Mucosa of gallbladder (tissue), 1 donor: ENCODE measurements around the gene EXOC4. TPM values are rescaled to one million over a fixed set of nuclear protein-coding genes. Genes with fewer than 3 reads are reported as not detected.

Experiments used
- DNase-seq: peaks from one replicate; pipeline ENCODE4 v3.0.0-alpha.2; 2020; ENCODE audit warnings: low spot score
- total RNA-seq: library from RNA; stranded (reverse); gene quantifications from one replicate; pipeline ENCODE4 v1.2.1, GENCODE V29; 2021
- donor health status: DM: no; HTN: no; CAD: no.

Gene EXOC4
- total RNA-seq, 1 donor from 2014 or later, result 71.3 TPM

GRCh38 chr7:133704453-133704852 lies 451.6 kb downstream of the EXOC4 start:
- no peak for DNase-seq

- DNase-seq, result no peak
These were observed 452.7 kb downstream of the EXOC4 start for GRCh38 chr7:133705596-133705995.

- DNase-seq, result no peak
These were observed 453.1 kb downstream of the EXOC4 start for GRCh38 chr7:133706016-133706415.

- no peak for DNase-seq
These were observed 456.4 kb downstream of the EXOC4 start for GRCh38 chr7:133709036-133709880.

GRCh38 chr7:133712544-133712943 lies 459.7 kb downstream of the EXOC4 start:
- DNase-seq, result no peak

- DNase-seq, result no peak
These were observed 461.8 kb downstream of the EXOC4 start for GRCh38 chr7:133714654-133715053.

GRCh38 chr7:133718131-133718530 lies 465.3 kb downstream of the EXOC4 start:
- no peak for DNase-seq

- DNase-seq, result no peak
These were observed 470.2 kb downstream of the EXOC4 start for GRCh38 chr7:133723044-133723443.

- no peak for DNase-seq
These were observed 471.3 kb downstream of the EXOC4 start for GRCh38 chr7:133724148-133724547.

- DNase-seq, result no peak
These were observed 471.8 kb downstream of the EXOC4 start for GRCh38 chr7:133724694-133725093.

GRCh38 chr7:133727476-133728214 lies 474.8 kb downstream of the EXOC4 start:
- no peak for DNase-seq

- no peak for DNase-seq
These were observed 477.5 kb downstream of the EXOC4 start for GRCh38 chr7:133730360-133730759.

- no peak for DNase-seq
These were observed 480.5 kb downstream of the EXOC4 start for GRCh38 chr7:133733401-133733800.

GRCh38 chr7:133735222-133735621 lies 482.3 kb downstream of the EXOC4 start:
- DNase-seq, result no peak

- DNase-seq, result no peak
These were observed 486.9 kb downstream of the EXOC4 start for GRCh38 chr7:133739817-133740216.

GRCh38 chr7:133741078-133741477 lies 488.2 kb downstream of the EXOC4 start:
- DNase-seq, result no peak

GRCh38 chr7:133741703-133742102 lies 488.8 kb downstream of the EXOC4 start:
- no peak for DNase-seq

GRCh38 chr7:133742709-133743538 lies 490.0 kb downstream of the EXOC4 start:
- DNase-seq, result no peak

GRCh38 chr7:133744451-133744850 lies 491.6 kb downstream of the EXOC4 start:
- DNase-seq, result no peak

- no peak for DNase-seq
These were observed 493.4 kb downstream of the EXOC4 start for GRCh38 chr7:133746305-133746704.

GRCh38 chr7:133746847-133747246 lies 494.0 kb downstream of the EXOC4 start:
- no peak for DNase-seq
